Tibial nerve (tissue), 4 donors: ENCODE data around the gene NOS1AP. TPM values are rescaled to one million over a fixed set of nuclear protein-coding genes. Genes with fewer than 3 reads are reported as not detected.

Source experiments
- DNase-seq, 2 donors: peaks; one replicate each; pipeline ENCODE4 v3.0.0-alpha.2; 2019; ENCODE audit warnings: low spot score in 2 of 2
- H3K27ac ChIP-seq, 4 donors: fragments of 200-600 bp; sonication (generic) in 3 of 4; one replicate each; pipeline ENCODE4 v1.5.1; 2017 to 2019; ENCODE audit warnings: mild to moderate bottlenecking in 1 of 4
- H3K27me3 ChIP-seq, 2 donors: fragments of 200-600 bp; sonication (generic) in 1 of 2; one replicate each; pipeline versions ENCODE4 v1.5.1 to v1.6.0; 2017 to 2019
- H3K36me3 ChIP-seq, 3 donors: fragments of 200-600 bp; sonication (generic); one replicate each; pipeline ENCODE4 v1.5.1; 2018 to 2019
- H3K4me1 ChIP-seq, 4 donors: fragments of 200-600 bp; sonication (generic) in 3 of 4; one replicate each; pipeline ENCODE4 v1.5.1; 2017 to 2019
- H3K4me3 ChIP-seq, 4 donors: fragments of 200-600 bp; sonication (generic) in 3 of 4; one replicate each; pipeline ENCODE4 v1.5.1; 2017 to 2019; ENCODE audit warnings: mild to moderate bottlenecking in 1 of 4, moderate library complexity in 1 of 4
- H3K9me3 ChIP-seq, 4 donors: fragments of 200-600 bp; sonication (generic) in 3 of 4; one replicate each; pipeline ENCODE4 v1.5.1; 2017 to 2019
- EP300 ChIP-seq, 2 donors: sonication (generic); formaldehyde crosslinking; IDR thresholded peaks; one replicate each; pipeline ENCODE4 v1.6.1; 2017; ENCODE audit warnings: antibody characterized with exemption in 2 of 2, mild to moderate bottlenecking in 1 of 2
- POLR2A ChIP-seq, 2 donors: fragments of 450-650 bp; IDR thresholded peaks; one replicate each; pipeline ENCODE4 v1.6.1; 2017; ENCODE audit warnings: antibody characterized with exemption in 2 of 2, mild to moderate bottlenecking in 2 of 2, moderate library complexity in 2 of 2
- WGBS, 2 donors: methylation state at CpG; one replicate each; pipeline ENCODE4 v1.1.5; 2018; 5-methylcytosine and 5-hydroxymethylcytosine counted together
- total RNA-seq, 4 donors: library from RNA; depleted of rRNA; stranded (reverse); fragments of >200 nt; gene quantifications; one replicate each; pipeline ENCODE4 v1.1.0, GENCODE V29; 2016
- TF ChIP-seq, protein P1 (sequence below), 5 experiments: fragments of 200-600 bp in 3 of 5; fragments of 450-650 bp in 2 of 5; sonication (generic) in 3 of 5; IDR thresholded peaks; one replicate each; pipeline ENCODE4 v1.5.1; 2016 to 2019; ENCODE audit warnings: antibody characterized with exemption in 5 of 5, mild to moderate bottlenecking in 3 of 5, moderate library complexity in 2 of 5

Gene NOS1AP
- total RNA-seq, 4 donors from 2014 or later: 2.7 to 11.2 (median 5.3) TPM

GRCh38 chr1:162304736-162305135, 235.2 kb downstream of the NOS1AP start:
- no peak overlapping the region for H3K27ac ChIP-seq
- WGBS, 2 donors: 53 to 56% methylated on average over 2 of the region's 2 CpGs
- peaks cover 0 to 26% (median 0%) of the 10 kb centered on the region in 4 donors for H3K9me3 ChIP-seq
- DNase-seq: no peak
- peaks cover 0 to 8% (median 0%) of the 10 kb centered on the region in 3 donors for H3K36me3 ChIP-seq
- no peak for TF ChIP-seq POLR2A (IDR thresholded peaks at IDR 0.05)
- TF ChIP-seq, protein P1, sequence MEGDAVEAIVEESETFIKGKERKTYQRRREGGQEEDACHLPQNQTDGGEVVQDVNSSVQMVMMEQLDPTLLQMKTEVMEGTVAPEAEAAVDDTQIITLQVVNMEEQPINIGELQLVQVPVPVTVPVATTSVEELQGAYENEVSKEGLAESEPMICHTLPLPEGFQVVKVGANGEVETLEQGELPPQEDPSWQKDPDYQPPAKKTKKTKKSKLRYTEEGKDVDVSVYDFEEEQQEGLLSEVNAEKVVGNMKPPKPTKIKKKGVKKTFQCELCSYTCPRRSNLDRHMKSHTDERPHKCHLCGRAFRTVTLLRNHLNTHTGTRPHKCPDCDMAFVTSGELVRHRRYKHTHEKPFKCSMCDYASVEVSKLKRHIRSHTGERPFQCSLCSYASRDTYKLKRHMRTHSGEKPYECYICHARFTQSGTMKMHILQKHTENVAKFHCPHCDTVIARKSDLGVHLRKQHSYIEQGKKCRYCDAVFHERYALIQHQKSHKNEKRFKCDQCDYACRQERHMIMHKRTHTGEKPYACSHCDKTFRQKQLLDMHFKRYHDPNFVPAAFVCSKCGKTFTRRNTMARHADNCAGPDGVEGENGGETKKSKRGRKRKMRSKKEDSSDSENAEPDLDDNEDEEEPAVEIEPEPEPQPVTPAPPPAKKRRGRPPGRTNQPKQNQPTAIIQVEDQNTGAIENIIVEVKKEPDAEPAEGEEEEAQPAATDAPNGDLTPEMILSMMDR (IDR thresholded peaks at IDR 0.05): no peak
- TF ChIP-seq EP300 (IDR thresholded peaks at IDR 0.05): no peak
- no peaks in the 10 kb centered on the region for H3K4me1 ChIP-seq
- no peaks in the 10 kb centered on the region for H3K27me3 ChIP-seq
- H3K4me3 ChIP-seq: no peak overlapping the region

GRCh38 chr1:162305969-162306368, 236.5 kb downstream of the NOS1AP start:
- peaks cover 0 to 21% (median 0%) of the 10 kb centered on the region in 4 donors for H3K9me3 ChIP-seq
- no peak overlapping the region for H3K27ac ChIP-seq
- no peak overlapping the region for H3K4me3 ChIP-seq
- H3K27me3 ChIP-seq: no peaks in the 10 kb centered on the region
- WGBS, 2 donors: 95 to 96% methylated on average over 1 of the region's 1 CpG
- TF ChIP-seq EP300 (IDR thresholded peaks at IDR 0.05): no peak
- TF ChIP-seq POLR2A (IDR thresholded peaks at IDR 0.05): no peak
- TF ChIP-seq, protein P1 (IDR thresholded peaks at IDR 0.05): no peak
- DNase-seq: no peak
- peaks cover 0 to 8% (median 0%) of the 10 kb centered on the region in 3 donors for H3K36me3 ChIP-seq
- H3K4me1 ChIP-seq: no peaks in the 10 kb centered on the region

GRCh38 chr1:162310337-162310736, 240.8 kb downstream of the NOS1AP start:
- H3K27ac ChIP-seq: no peak overlapping the region
- 67 to 71% methylated on average over 4 of the region's 4 CpGs for WGBS, 2 donors
- no peaks in the 10 kb centered on the region for H3K4me1 ChIP-seq
- no peak for DNase-seq
- TF ChIP-seq EP300 (IDR thresholded peaks at IDR 0.05): no peak
- no peak for TF ChIP-seq POLR2A (IDR thresholded peaks at IDR 0.05)
- TF ChIP-seq, protein P1 (IDR thresholded peaks at IDR 0.05): no peak
- no peaks in the 10 kb centered on the region for H3K27me3 ChIP-seq
- H3K36me3 ChIP-seq: peaks cover 0 to 8% (median 0%) of the 10 kb centered on the region in 3 donors
- H3K9me3 ChIP-seq: peaks cover 0 to 12% (median 0%) of the 10 kb centered on the region in 4 donors
- H3K4me3 ChIP-seq: no peak overlapping the region

- H3K27me3 ChIP-seq: no peaks in the 10 kb centered on the region
- WGBS, 2 donors: 83 to 87% methylated on average over 1 of the region's 1 CpG
- H3K4me3 ChIP-seq: no peak overlapping the region
- no peaks in the 10 kb centered on the region for H3K36me3 ChIP-seq
- H3K9me3 ChIP-seq: no peaks in the 10 kb centered on the region
- no peaks in the 10 kb centered on the region for H3K4me1 ChIP-seq
- TF ChIP-seq, protein P1 (IDR thresholded peaks at IDR 0.05): no peak
- TF ChIP-seq EP300 (IDR thresholded peaks at IDR 0.05) (no peak), POLR2A (IDR thresholded peaks at IDR 0.05) (no peak)
- H3K27ac ChIP-seq: no peak overlapping the region
- DNase-seq: no peak
Measured at GRCh38 chr1:162314206-162314605, 244.7 kb downstream of the NOS1AP start.

- WGBS, 2 donors: 92 to 95% methylated on average over 2 of the region's 2 CpGs
- TF ChIP-seq EP300 (IDR thresholded peaks at IDR 0.05) (no peak), POLR2A (IDR thresholded peaks at IDR 0.05) (no peak)
- TF ChIP-seq, protein P1 (IDR thresholded peaks at IDR 0.05): no peak
Measured at GRCh38 chr1:162315673-162316072, 246.2 kb downstream of the NOS1AP start.

More at GRCh38 chr1:162315673-162316072, 246.2 kb downstream of the NOS1AP start:
- H3K4me1 ChIP-seq: peaks cover 0 to 3% (median 0%) of the 10 kb centered on the region in 4 donors
- no peak for DNase-seq
- H3K4me3 ChIP-seq: no peak overlapping the region
- no peak overlapping the region for H3K27ac ChIP-seq
- no peaks in the 10 kb centered on the region for H3K27me3 ChIP-seq
- no peaks in the 10 kb centered on the region for H3K36me3 ChIP-seq
- H3K9me3 ChIP-seq: no peaks in the 10 kb centered on the region
